GM12801 (cell line): ENCODE measurements around the gene PDS5A.

Experiments used
- CTCF ChIP-seq: IDR thresholded peaks from one replicate; pipeline ENCODE4 v1.5.1; 2011; ENCODE audit warnings: control low read depth; ENCODE audit not compliant: insufficient read length; ENCODE audit errors: extremely low read depth

Gene PDS5A

DNA sequence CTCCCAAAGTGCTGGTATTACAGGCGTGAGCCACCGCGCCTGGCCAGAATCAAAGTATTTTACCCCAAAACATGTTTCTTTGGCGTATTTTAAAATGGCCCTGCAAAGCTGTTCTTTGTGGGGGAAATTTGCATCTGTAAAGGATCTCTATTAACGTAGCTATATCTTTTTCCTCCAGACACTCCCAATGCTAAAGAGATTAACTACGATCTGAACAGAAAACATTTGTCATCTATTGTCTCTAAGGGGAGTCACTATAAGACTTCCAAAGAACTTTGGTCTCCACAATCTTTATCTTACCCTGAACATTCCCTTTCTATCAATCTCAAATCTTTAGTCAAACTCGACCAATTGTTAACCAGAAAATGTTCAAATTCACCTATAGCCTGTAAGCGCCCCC is 19.1 kb upstream of the PDS5A start:
- TF ChIP-seq CTCF, result no peak

DNA sequence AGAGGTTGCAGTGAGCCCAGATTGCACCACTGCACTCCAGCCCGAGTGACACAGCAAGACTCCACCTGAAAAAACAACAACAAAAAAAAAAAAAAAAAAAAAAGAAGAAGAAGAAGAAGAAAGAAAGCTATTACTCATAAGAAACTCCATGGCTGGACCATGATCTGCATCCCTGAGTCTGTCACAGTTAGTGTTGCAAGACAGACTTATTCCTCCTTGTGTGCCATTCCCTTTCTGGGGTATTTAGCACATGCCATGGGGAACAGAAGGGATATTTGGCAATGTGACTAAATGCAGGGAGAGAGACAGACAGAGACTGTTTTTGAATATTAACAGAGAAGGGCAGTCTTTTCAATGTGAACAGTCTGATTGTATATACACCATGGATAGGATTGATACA is 16.7 kb upstream of the PDS5A start:
- TF ChIP-seq CTCF, result no peak

DNA sequence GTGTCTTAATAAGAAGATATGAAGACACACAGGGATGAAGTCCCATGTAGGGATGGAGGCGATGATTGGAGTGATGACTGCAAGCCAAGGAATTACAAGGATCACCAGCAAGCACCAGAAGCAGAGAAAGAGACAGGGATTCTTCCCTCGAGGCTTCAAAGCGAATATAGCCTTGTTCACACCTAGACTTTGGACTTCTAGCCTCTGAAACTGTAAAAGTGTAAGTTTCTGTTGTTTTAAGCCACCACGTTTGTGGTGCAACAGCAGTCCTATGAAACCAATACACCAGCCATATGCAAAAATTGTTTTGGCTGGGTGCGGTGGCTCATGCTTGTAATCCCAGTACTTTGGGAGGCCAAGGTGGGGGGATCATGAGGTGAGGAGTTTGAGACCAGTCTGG is 9.8 kb upstream of the PDS5A start:
- TF ChIP-seq CTCF, result no peak

DNA sequence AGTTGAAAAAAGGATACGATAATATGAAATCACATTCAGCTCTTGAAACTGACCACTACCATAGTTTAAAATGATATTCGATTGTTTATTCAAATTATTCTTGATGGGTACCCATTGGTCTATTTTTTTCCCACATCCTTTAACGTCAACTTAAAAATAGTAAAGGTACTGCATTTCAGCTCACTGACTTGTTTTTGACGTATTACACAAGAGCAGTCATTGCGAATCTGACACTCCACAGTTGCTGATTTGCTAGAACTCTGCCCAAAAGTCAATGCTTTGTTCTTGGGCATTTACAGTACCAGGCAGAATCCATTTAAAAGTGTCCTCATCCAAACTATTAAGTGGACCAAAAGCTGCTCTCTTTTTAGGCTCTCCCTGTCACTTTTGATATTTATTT is 1.2 kb upstream of the PDS5A start:
- no peak for TF ChIP-seq CTCF

- TF ChIP-seq CTCF, result no peak
These were observed 666 bp upstream of the PDS5A start for GRCh38 chr4:39978378-39978775.

DNA sequence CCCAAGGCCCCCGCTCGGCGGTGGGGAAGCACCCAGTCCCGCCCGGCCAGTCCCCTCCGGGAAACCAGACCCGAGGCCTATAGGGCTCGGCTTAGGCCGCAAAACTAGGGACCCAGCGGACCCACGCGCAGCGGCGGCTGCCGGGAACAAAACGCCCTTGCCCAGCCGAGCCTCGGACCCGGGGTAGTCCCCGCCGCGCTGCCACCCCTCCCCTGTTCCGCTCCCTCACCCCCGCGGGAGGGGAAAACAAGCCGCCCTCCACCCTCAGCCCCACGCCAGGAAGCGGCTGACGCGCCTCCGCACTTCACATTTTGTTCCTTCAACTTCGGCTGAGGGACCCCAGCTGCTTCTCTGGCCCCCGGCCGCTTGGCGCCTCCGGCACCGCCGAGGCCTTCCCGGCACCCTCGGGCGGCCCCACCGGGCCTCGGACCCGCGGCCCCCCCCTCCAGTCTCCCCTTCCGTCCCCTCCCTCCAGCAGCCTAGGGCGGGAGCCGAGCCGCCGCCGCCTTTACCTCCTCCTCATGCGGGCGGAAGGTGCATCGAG is 694 bp downstream of the PDS5A start:
- TF ChIP-seq CTCF, result no peak

DNA sequence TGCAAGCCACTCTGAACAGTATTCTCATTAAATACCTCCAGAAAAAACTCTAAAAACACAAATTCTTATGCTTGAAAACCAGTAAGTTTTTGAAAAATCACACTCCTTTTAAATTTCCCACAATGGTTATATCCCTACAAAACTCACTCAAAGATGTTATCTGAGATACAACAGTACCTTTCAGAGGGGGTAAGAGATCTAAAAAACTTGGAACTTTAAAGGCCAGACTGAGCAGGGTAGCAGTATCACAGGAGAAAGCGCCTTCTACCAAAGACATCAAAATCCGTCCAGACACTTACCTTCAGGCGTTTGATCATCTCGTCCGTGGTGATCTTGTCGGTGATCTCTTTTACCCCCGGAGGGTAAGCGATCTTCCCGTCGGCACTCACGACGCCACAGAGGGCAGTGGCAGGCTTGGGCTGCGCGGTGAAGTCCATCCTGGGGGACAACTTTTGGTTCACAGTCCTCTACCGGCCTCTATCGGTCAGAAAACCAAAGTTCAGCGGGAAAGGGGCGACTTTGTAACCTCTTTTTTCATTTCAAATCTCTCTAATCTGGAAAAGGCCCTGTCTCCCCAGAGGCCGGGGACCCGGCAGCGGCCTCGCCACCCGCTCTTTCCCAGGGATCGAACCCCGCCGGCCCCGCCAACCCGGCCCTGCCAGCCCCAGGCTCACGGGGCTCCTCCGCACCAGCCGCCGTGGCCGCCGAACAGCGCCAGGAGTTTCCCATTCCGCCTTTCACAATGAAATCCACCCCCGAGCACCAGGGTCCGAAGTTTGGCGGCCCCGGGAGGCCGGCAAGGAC is 1.4 kb downstream of the PDS5A start:
- TF ChIP-seq CTCF, result no peak
